ENCODE results near the gene CA14. TPM values are rescaled to one million over a fixed set of nuclear protein-coding genes. Genes with fewer than 3 reads are reported as not detected.

Gene CA14
- total and polyA plus RNA-seq, 9 of the 15 experiments (the other 6 are each of a cell fraction or from before 2014, with no cell fraction given) = 0.13 to 0.57 (median 0.26) TPM; not detected in 1

- TF ChIP-seq CHD7 (IDR thresholded peaks at IDR 0.05; ENCODE audit: low read depth, low read length) (no peak), ZNF668 (CRISPR knock-in tag; IDR thresholded peaks at IDR 0.05) (no peak), RAD21 (CRISPR knock-in tag; conservative IDR thresholded peaks at IDR 0.05 in 1 of 2, IDR thresholded peaks at IDR 0.05 in 1 of 2) (no peak), ZNF589 (CRISPR knock-in tag; IDR thresholded peaks at IDR 0.05; ENCODE audit: low read depth) (peak; percentile 16; the same call in 1 of the 2 replicates), NR4A1 (CRISPR knock-in tag; IDR thresholded peaks at IDR 0.05) (no peak), NR4A1 (tag; IDR thresholded peaks at IDR 0.05) (no peak), EWSR1 (IDR thresholded peaks at IDR 0.05; ENCODE audit: borderline replicate concordance, low read depth, partially characterized antibody) (no peak), SMC3 (conservative IDR thresholded peaks at IDR 0.05; ENCODE audit: insufficient read depth, low read depth, low read length) (no peak), ZNF175 (CRISPR knock-in tag; IDR thresholded peaks at IDR 0.05; ENCODE audit: low read depth) (no peak), FOXP4 (CRISPR knock-in tag; IDR thresholded peaks at IDR 0.05; ENCODE audit: borderline replicate concordance) (no peak), ARID3B (CRISPR knock-in tag; IDR thresholded peaks at IDR 0.05; ENCODE audit: borderline replicate concordance) (no peak)
These were observed 21.5 kb upstream of the CA14 start, which contains the start of gene ANP32E (continued) for GRCh38 chr1:150235852-150236613.

All from K562 (cell line).